Esophagus (tissue), 2 donors: ENCODE data around the gene ACACB. TPM values are rescaled to one million over a fixed set of nuclear protein-coding genes. Genes with fewer than 3 reads are reported as not detected.

Experiments
- H3K27ac ChIP-seq, 2 donors: one replicate each; pipeline ENCODE4 v1.5.1; 2013; ENCODE audit warnings: low read depth in 2 of 2, mild to moderate bottlenecking in 2 of 2, inconsistent platforms in 1 of 2, low read length in 1 of 2, moderate library complexity in 1 of 2
- H3K27me3 ChIP-seq, 2 donors: one replicate each; pipeline ENCODE4 v1.6.1; 2013; ENCODE audit warnings: low read length in 2 of 2, control low read depth in 1 of 2, mild to moderate bottlenecking in 1 of 2; ENCODE audit not compliant: insufficient read depth in 2 of 2, control insufficient read depth in 1 of 2
- H3K36me3 ChIP-seq, 2 donors: one replicate each; pipeline ENCODE4 v1.6.1; 2013; ENCODE audit warnings: low read length in 1 of 2; ENCODE audit not compliant: control insufficient read depth in 2 of 2, insufficient read depth in 2 of 2
- H3K4me1 ChIP-seq, 2 donors: one replicate each; pipeline ENCODE4 v1.6.1; 2013; ENCODE audit warnings: low read length in 1 of 2; ENCODE audit not compliant: control insufficient read depth in 2 of 2, insufficient read depth in 2 of 2
- H3K4me3 ChIP-seq, 2 donors: one replicate each; pipeline ENCODE4 v1.5.1; 2013; ENCODE audit warnings: low read length in 2 of 2, mild to moderate bottlenecking in 2 of 2, low read depth in 1 of 2, moderate library complexity in 1 of 2
- H3K9me3 ChIP-seq, 2 donors: one replicate each; pipeline ENCODE4 v1.6.1; 2013; ENCODE audit warnings: mild to moderate bottlenecking in 2 of 2, low read depth in 1 of 2, low read length in 1 of 2, moderate library complexity in 1 of 2; ENCODE audit not compliant: control insufficient read depth in 2 of 2, insufficient read depth in 1 of 2
- WGBS, 2 donors: extraction: QIAGEN DNeasy Blood & Tissue Kit; methylation state at CpG; one replicate each; pipeline ENCODE4 v1.1.7; 2013; 5-methylcytosine and 5-hydroxymethylcytosine counted together
- polyA plus RNA-seq, 2 donors: library from polyadenylated mRNA; stranded (reverse); fragments of 200-250 nt; gene quantifications; one replicate each; pipeline ENCODE4 v1.2.3, GENCODE V29; 2013
- donor health status: healthy with polysubstance abuse.
- donor health status: Bipolar disorder and iron deficiency.

ACACB gene
- polyA plus RNA-seq, 2 donors: 8.6 to 18.2 TPM

- Histone ChIP-seq H3K27ac (no peak overlapping the region), H3K36me3 (peaks cover 0 to 19% of the 10 kb centered on the region in 2 donors), H3K4me3 (no peak overlapping the region), H3K4me1 (no peaks in the 10 kb centered on the region), H3K9me3 (no peaks in the 10 kb centered on the region), H3K27me3 (no peaks in the 10 kb centered on the region)
- WGBS, 2 donors: 87 to 89% methylated on average over 6 of the region's 6 CpGs
Measured at GRCh38 chr12:109218996-109219395, 102.6 kb downstream of the ACACB start.

- Histone ChIP-seq H3K4me1 (no peaks in the 10 kb centered on the region), H3K36me3 (peaks cover 0 to 21% of the 10 kb centered on the region in 2 donors), H3K27me3 (no peaks in the 10 kb centered on the region), H3K27ac (no peak overlapping the region), H3K9me3 (no peaks in the 10 kb centered on the region), H3K4me3 (no peak overlapping the region)
- WGBS, 2 donors: 80 to 81% methylated on average over 2 of the region's 2 CpGs
Measured at GRCh38 chr12:109219938-109220337, 103.6 kb downstream of the ACACB start.

- Histone ChIP-seq H3K36me3 (peaks cover 0 to 21% of the 10 kb centered on the region in 2 donors), H3K4me3 (no peak overlapping the region), H3K27me3 (no peaks in the 10 kb centered on the region), H3K9me3 (no peaks in the 10 kb centered on the region), H3K4me1 (no peaks in the 10 kb centered on the region), H3K27ac (no peak overlapping the region)
- 94 to 95% methylated on average over 10 of the region's 10 CpGs for WGBS, 2 donors
Measured at GRCh38 chr12:109221277-109221931, 105.0 kb downstream of the ACACB start.

GRCh38 chr12:109222062-109222461, 105.7 kb downstream of the ACACB start:
- H3K36me3 ChIP-seq: peaks cover 0 to 19% of the 10 kb centered on the region in 2 donors
- H3K4me1 ChIP-seq: no peaks in the 10 kb centered on the region
- no peaks in the 10 kb centered on the region for H3K27me3 ChIP-seq
- 82 to 85% methylated on average over 7 of the region's 7 CpGs for WGBS, 2 donors
- H3K9me3 ChIP-seq: no peaks in the 10 kb centered on the region
- H3K4me3 ChIP-seq: no peak overlapping the region
- H3K27ac ChIP-seq: no peak overlapping the region

GRCh38 chr12:109222496-109222895, 106.1 kb downstream of the ACACB start:
- Histone ChIP-seq H3K4me1 (no peaks in the 10 kb centered on the region), H3K27me3 (no peaks in the 10 kb centered on the region), H3K27ac (no peak overlapping the region), H3K9me3 (no peaks in the 10 kb centered on the region), H3K36me3 (peaks cover 4 to 23% of the 10 kb centered on the region in 2 donors), H3K4me3 (no peak overlapping the region)
- WGBS, 2 donors: 89 to 94% methylated on average over 18 of the region's 18 CpGs

GRCh38 chr12:109223211-109223610, 106.8 kb downstream of the ACACB start:
- Histone ChIP-seq H3K27me3 (no peaks in the 10 kb centered on the region), H3K9me3 (no peaks in the 10 kb centered on the region), H3K27ac (no peak overlapping the region), H3K4me3 (no peak overlapping the region), H3K4me1 (no peaks in the 10 kb centered on the region), H3K36me3 (peaks cover 5 to 23% of the 10 kb centered on the region in 2 donors)
- 94 to 96% methylated on average over 10 of the region's 10 CpGs for WGBS, 2 donors

- no peak overlapping the region for H3K27ac ChIP-seq
- no peaks in the 10 kb centered on the region for H3K9me3 ChIP-seq
- WGBS, 2 donors: 96% methylated on average over 5 of the region's 5 CpGs
- peaks cover 5 to 23% of the 10 kb centered on the region in 2 donors for H3K36me3 ChIP-seq
- no peaks in the 10 kb centered on the region for H3K4me1 ChIP-seq
- no peak overlapping the region for H3K4me3 ChIP-seq
- H3K27me3 ChIP-seq: no peaks in the 10 kb centered on the region
Measured at GRCh38 chr12:109223868-109224267, 107.5 kb downstream of the ACACB start.

- H3K4me1 ChIP-seq: no peaks in the 10 kb centered on the region
- peaks cover 10 to 20% of the 10 kb centered on the region in 2 donors for H3K36me3 ChIP-seq
- H3K27me3 ChIP-seq: no peaks in the 10 kb centered on the region
- H3K27ac ChIP-seq: no peak overlapping the region
- H3K4me3 ChIP-seq: no peak overlapping the region
- WGBS, 2 donors: 95% methylated on average over 4 of the region's 4 CpGs
- no peaks in the 10 kb centered on the region for H3K9me3 ChIP-seq
Measured at GRCh38 chr12:109228664-109229063, 112.3 kb downstream of the ACACB start.

GRCh38 chr12:109230193-109230592, 113.8 kb downstream of the ACACB start:
- 72 to 81% methylated on average over 2 of the region's 2 CpGs for WGBS, 2 donors
- no peak overlapping the region for H3K4me3 ChIP-seq

GRCh38 chr12:109232731-109233130, 116.3 kb downstream of the ACACB start:
- Histone ChIP-seq H3K36me3 (peaks cover 9 to 25% of the 10 kb centered on the region in 2 donors), H3K27me3 (no peaks in the 10 kb centered on the region), H3K9me3 (no peaks in the 10 kb centered on the region), H3K4me1 (no peaks in the 10 kb centered on the region), H3K4me3 (no peak overlapping the region), H3K27ac (no peak overlapping the region)
- 88 to 90% methylated on average over 7 of the region's 7 CpGs for WGBS, 2 donors

More at GRCh38 chr12:109230193-109230592, 113.8 kb downstream of the ACACB start:
- Histone ChIP-seq H3K27ac (no peak overlapping the region), H3K36me3 (peaks cover 10 to 22% of the 10 kb centered on the region in 2 donors), H3K27me3 (no peaks in the 10 kb centered on the region), H3K9me3 (no peaks in the 10 kb centered on the region), H3K4me1 (no peaks in the 10 kb centered on the region)
